ENCODE data around the gene APOBEC3B.

The APOBEC3B gene

DNA sequence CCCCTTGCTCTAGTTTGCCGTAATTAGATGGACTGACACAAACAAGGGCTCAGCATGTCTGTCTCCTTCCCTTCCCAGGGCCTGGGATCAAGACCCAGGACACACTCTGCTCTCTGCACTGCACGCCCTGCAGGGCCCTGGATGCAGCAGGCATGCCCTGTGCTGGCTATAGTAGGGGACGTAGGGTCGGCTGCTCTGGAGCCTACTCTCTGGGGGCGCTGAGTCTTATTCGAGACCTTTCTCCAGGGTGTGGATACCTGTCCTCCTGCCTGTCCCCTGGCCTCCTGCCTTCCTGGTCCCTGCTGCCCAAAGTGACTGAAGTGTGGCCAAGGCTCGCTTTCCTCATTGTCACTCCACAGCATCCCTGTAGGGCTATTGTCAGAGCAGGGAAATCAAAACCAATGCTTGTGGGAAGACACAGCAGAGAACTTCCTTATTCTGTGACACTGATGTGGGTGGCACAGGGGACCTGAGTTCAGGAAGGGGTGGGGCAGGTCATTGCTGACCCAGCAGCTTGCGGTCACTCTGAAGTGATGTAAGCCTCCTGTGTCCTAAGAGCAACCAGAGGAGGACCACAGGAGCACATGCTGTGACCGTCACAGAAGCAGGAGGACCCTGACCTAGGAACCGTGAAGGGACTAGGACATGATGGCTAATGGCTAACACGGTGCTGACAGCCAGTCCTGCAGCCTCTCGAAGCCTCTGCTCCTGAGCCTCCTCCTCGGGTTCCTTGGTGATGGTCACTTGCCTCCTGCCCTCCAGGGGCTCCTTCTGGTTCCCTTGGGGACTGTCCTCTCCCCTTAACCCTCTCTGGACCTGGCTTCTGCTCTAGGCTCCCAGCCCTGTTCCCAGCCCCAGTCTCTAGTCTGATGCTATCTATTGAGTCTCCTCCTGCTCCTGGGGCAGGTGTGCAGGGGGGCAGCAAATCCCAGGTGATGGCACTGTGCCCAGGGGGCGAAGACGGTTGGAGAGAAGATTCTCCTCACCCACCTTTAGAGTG, 14.4 kb upstream of the APOBEC3B start:
- no peak overlapping the region for H3K27ac ChIP-seq (ENCODE audit: low read length)
- no peak overlapping the region for H3K4me2 ChIP-seq (ENCODE audit: insufficient read depth, low read length)
- TF ChIP-seq, protein P1, sequence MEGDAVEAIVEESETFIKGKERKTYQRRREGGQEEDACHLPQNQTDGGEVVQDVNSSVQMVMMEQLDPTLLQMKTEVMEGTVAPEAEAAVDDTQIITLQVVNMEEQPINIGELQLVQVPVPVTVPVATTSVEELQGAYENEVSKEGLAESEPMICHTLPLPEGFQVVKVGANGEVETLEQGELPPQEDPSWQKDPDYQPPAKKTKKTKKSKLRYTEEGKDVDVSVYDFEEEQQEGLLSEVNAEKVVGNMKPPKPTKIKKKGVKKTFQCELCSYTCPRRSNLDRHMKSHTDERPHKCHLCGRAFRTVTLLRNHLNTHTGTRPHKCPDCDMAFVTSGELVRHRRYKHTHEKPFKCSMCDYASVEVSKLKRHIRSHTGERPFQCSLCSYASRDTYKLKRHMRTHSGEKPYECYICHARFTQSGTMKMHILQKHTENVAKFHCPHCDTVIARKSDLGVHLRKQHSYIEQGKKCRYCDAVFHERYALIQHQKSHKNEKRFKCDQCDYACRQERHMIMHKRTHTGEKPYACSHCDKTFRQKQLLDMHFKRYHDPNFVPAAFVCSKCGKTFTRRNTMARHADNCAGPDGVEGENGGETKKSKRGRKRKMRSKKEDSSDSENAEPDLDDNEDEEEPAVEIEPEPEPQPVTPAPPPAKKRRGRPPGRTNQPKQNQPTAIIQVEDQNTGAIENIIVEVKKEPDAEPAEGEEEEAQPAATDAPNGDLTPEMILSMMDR (IDR thresholded peaks at IDR 0.05; ENCODE audit: borderline replicate concordance, extremely low read depth, low read length, poor library complexity, severe bottlenecking): no peak
- TF ChIP-seq EZH2 (IDR thresholded peaks at IDR 0.05; ENCODE audit: borderline replicate concordance, low read depth, low read length, severe bottlenecking): no peak
- ATAC-seq (ENCODE audit: insufficient read depth, low read depth) (no peak), DNase-seq (no peak)
- H3K9me3 ChIP-seq (ENCODE audit: insufficient read depth, low read length, severe bottlenecking): no peaks in the 10 kb centered on the region
- H3K9ac ChIP-seq (ENCODE audit: low read depth, low read length): no peak overlapping the region
- H3K4me1 ChIP-seq (ENCODE audit: insufficient read depth, low read length): no peaks in the 10 kb centered on the region
- peaks cover 6% of the 10 kb centered on the region; the same call in 1 of the 2 replicates for H4K20me1 ChIP-seq (ENCODE audit: insufficient read depth, low read length)
- H3K27me3 ChIP-seq (ENCODE audit: insufficient read depth, low read length, poor library complexity): no peaks in the 10 kb centered on the region
- no peaks in the 10 kb centered on the region for H3K79me2 ChIP-seq (ENCODE audit: insufficient read depth, low read length)
- no peak overlapping the region for H2AFZ ChIP-seq (ENCODE audit: low read depth, low read length)
- no peaks in the 10 kb centered on the region for H3K36me3 ChIP-seq (ENCODE audit: insufficient read depth, low read length)
- no peak overlapping the region for H3K4me3 ChIP-seq (ENCODE audit: low read depth in 1 of 2, low read length in 2 of 2)

DNA sequence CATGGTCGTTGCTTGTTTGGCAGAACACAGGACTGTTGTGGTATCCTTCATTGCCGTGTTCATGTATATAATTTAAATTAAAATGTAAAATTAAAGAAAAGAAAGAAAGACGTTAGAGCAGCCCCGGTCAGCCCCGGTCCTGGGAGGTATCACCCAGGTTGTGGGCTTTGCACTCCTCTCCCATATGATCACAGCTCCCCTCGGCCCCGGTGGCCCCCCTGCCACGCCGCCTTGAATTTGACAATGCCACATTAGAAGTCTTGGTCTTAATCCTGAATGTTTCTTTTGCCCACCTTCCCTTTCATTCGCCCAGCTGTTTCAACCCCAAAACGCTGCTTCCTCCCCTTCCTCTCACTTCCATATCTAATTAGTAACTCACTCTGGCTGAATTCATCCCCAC, 13.3 kb upstream of the APOBEC3B start:
- Histone ChIP-seq H3K79me2 (ENCODE audit: insufficient read depth, low read length) (no peaks in the 10 kb centered on the region), H3K9ac (ENCODE audit: low read depth, low read length) (no peak overlapping the region), H3K4me3 (ENCODE audit: low read depth in 1 of 2, low read length in 2 of 2) (no peak overlapping the region), H3K9me3 (ENCODE audit: insufficient read depth, low read length, severe bottlenecking) (no peaks in the 10 kb centered on the region), H3K27me3 (ENCODE audit: insufficient read depth, low read length, poor library complexity) (no peaks in the 10 kb centered on the region), H3K4me2 (ENCODE audit: insufficient read depth, low read length) (no peak overlapping the region), H4K20me1 (ENCODE audit: insufficient read depth, low read length) (peaks cover 6% of the 10 kb centered on the region; the same call in 1 of the 2 replicates), H3K4me1 (ENCODE audit: insufficient read depth, low read length) (no peaks in the 10 kb centered on the region), H3K36me3 (ENCODE audit: insufficient read depth, low read length) (no peaks in the 10 kb centered on the region), H2AFZ (ENCODE audit: low read depth, low read length) (no peak overlapping the region), H3K27ac (ENCODE audit: low read length) (no peak overlapping the region)
- ATAC-seq (ENCODE audit: insufficient read depth, low read depth) (no peak), DNase-seq (no peak)
- no peak for TF ChIP-seq EZH2 (IDR thresholded peaks at IDR 0.05; ENCODE audit: borderline replicate concordance, low read depth, low read length, severe bottlenecking)

- DNase-seq: no peak
- H3K4me2 ChIP-seq (ENCODE audit: insufficient read depth, low read length): no peak overlapping the region
- H3K27ac ChIP-seq (ENCODE audit: low read length): no peak overlapping the region
- no peak overlapping the region for H3K9ac ChIP-seq (ENCODE audit: low read depth, low read length)
- no peak overlapping the region for H3K4me3 ChIP-seq (ENCODE audit: low read depth in 1 of 2, low read length in 2 of 2)
- H3K4me1 ChIP-seq (ENCODE audit: insufficient read depth, low read length): no peaks in the 10 kb centered on the region
- H3K27me3 ChIP-seq (ENCODE audit: insufficient read depth, low read length, poor library complexity): no peaks in the 10 kb centered on the region
- H3K79me2 ChIP-seq (ENCODE audit: insufficient read depth, low read length): no peaks in the 10 kb centered on the region
- no peak overlapping the region for H2AFZ ChIP-seq (ENCODE audit: low read depth, low read length)
- H4K20me1 ChIP-seq (ENCODE audit: insufficient read depth, low read length): peaks cover 6% of the 10 kb centered on the region; the same call in 1 of the 2 replicates
- H3K36me3 ChIP-seq (ENCODE audit: insufficient read depth, low read length): no peaks in the 10 kb centered on the region
- no peak for ATAC-seq (ENCODE audit: insufficient read depth, low read depth)
- no peaks in the 10 kb centered on the region for H3K9me3 ChIP-seq (ENCODE audit: insufficient read depth, low read length, severe bottlenecking)
- TF ChIP-seq, protein P1 (IDR thresholded peaks at IDR 0.05; ENCODE audit: borderline replicate concordance, extremely low read depth, low read length, poor library complexity, severe bottlenecking): no peak
- no peak for TF ChIP-seq EZH2 (IDR thresholded peaks at IDR 0.05; ENCODE audit: borderline replicate concordance, low read depth, low read length, severe bottlenecking)
Observed at GRCh38 chr22:38970551-38970950, 11.6 kb upstream of the APOBEC3B start.

GRCh38 chr22:38971202-38971601, 10.9 kb upstream of the APOBEC3B start:
- Histone ChIP-seq H3K79me2 (ENCODE audit: insufficient read depth, low read length) (no peaks in the 10 kb centered on the region), H3K4me2 (ENCODE audit: insufficient read depth, low read length) (no peak overlapping the region), H3K9ac (ENCODE audit: low read depth, low read length) (no peak overlapping the region), H3K27me3 (ENCODE audit: insufficient read depth, low read length, poor library complexity) (no peaks in the 10 kb centered on the region), H3K9me3 (ENCODE audit: insufficient read depth, low read length, severe bottlenecking) (no peaks in the 10 kb centered on the region), H3K4me1 (ENCODE audit: insufficient read depth, low read length) (no peaks in the 10 kb centered on the region), H3K4me3 (ENCODE audit: low read depth in 1 of 2, low read length in 2 of 2) (no peak overlapping the region), H3K27ac (ENCODE audit: low read length) (no peak overlapping the region), H2AFZ (ENCODE audit: low read depth, low read length) (no peak overlapping the region), H4K20me1 (ENCODE audit: insufficient read depth, low read length) (peaks cover 6% of the 10 kb centered on the region; the same call in 1 of the 2 replicates), H3K36me3 (ENCODE audit: insufficient read depth, low read length) (no peaks in the 10 kb centered on the region)
- DNase-seq (no peak), ATAC-seq (ENCODE audit: insufficient read depth, low read depth) (no peak)
- TF ChIP-seq EZH2 (IDR thresholded peaks at IDR 0.05; ENCODE audit: borderline replicate concordance, low read depth, low read length, severe bottlenecking): no peak
- TF ChIP-seq, protein P1 (IDR thresholded peaks at IDR 0.05; ENCODE audit: borderline replicate concordance, extremely low read depth, low read length, poor library complexity, severe bottlenecking): no peak

Data from DND-41 (cell line).